T-helper 2 cell treated with Interferon-gamma antibody and Interleukin-4, amounts not matched to agents 5 μg/mL and 100 μg/mL, for 36 hours (primary cell): ENCODE measurements around the gene LITAFD.
"Not testable (repeated sequence)": the region's sequence is repeated elsewhere in the genome, so short reads cannot be mapped to it uniquely, and the experiment has no call there.

Experiments
- DNase-seq: peaks from one replicate; pipeline ENCODE4 v3.0.0; 2021; ENCODE audit warnings: low spot score
- H3K27ac Mint-ChIP-seq: one replicate; pipeline ENCODE4 v1.8.0; 2021; ENCODE audit warnings: mild to moderate bottlenecking, mixed read lengths
- H3K27me3 Mint-ChIP-seq: one replicate; pipeline ENCODE4 v1.8.0; 2021; ENCODE audit warnings: low read depth, mixed read lengths
- H3K36me3 Mint-ChIP-seq: one replicate; pipeline ENCODE4 v1.8.0; 2021; ENCODE audit warnings: low read depth, mixed read lengths
- H3K4me1 Mint-ChIP-seq: one replicate; pipeline ENCODE4 v1.8.0; 2021; ENCODE audit warnings: low read depth, mixed read lengths
- H3K4me3 Mint-ChIP-seq: one replicate; pipeline ENCODE4 v1.8.0; 2022; ENCODE audit warnings: mild to moderate bottlenecking, moderate library complexity, mixed read lengths
- H3K9me3 Mint-ChIP-seq: one replicate; pipeline ENCODE4 v1.8.0; 2021; ENCODE audit warnings: mixed read lengths

LITAFD gene

GRCh38 chr16:8905168-8905762, 23.1 kb downstream of the LITAFD start:
- H3K36me3 Mint-ChIP-seq: peaks cover 75% of the 10 kb centered on the region
- H3K9me3 Mint-ChIP-seq: no peaks in the 10 kb centered on the region
- DNase-seq: no peak
- no peak overlapping the region for H3K27ac Mint-ChIP-seq
- no peak overlapping the region for H3K4me3 Mint-ChIP-seq
- H3K4me1 Mint-ChIP-seq: peaks cover 13% of the 10 kb centered on the region
- no peaks in the 10 kb centered on the region for H3K27me3 Mint-ChIP-seq

GRCh38 chr16:8905795-8906591, 23.8 kb downstream of the LITAFD start:
- H3K36me3 Mint-ChIP-seq: peaks cover 75% of the 10 kb centered on the region

GRCh38 chr16:8907096-8907495, 24.9 kb downstream of the LITAFD start:
- H3K27ac Mint-ChIP-seq: no peak overlapping the region
- peaks cover 25% of the 10 kb centered on the region for H3K4me1 Mint-ChIP-seq
- DNase-seq: no peak
- peaks cover 74% of the 10 kb centered on the region for H3K36me3 Mint-ChIP-seq
- H3K4me3 Mint-ChIP-seq: no peak overlapping the region
- no peaks in the 10 kb centered on the region for H3K9me3 Mint-ChIP-seq
- no peaks in the 10 kb centered on the region for H3K27me3 Mint-ChIP-seq

More at GRCh38 chr16:8905795-8906591, 23.8 kb downstream of the LITAFD start:
- peaks cover 19% of the 10 kb centered on the region for H3K4me1 Mint-ChIP-seq
- DNase-seq: no peak
- H3K4me3 Mint-ChIP-seq: no peak overlapping the region
- no peaks in the 10 kb centered on the region for H3K27me3 Mint-ChIP-seq
- no peaks in the 10 kb centered on the region for H3K9me3 Mint-ChIP-seq
- no peak overlapping the region for H3K27ac Mint-ChIP-seq

- Mint-ChIP-seq H3K9me3 (no peaks in the 10 kb centered on the region), H3K36me3 (peaks cover 76% of the 10 kb centered on the region), H3K27me3 (no peaks in the 10 kb centered on the region), H3K4me3 (no peak overlapping the region), H3K4me1 (peaks cover 32% of the 10 kb centered on the region), H3K27ac (no peak overlapping the region)
- no peak for DNase-seq
Measured at GRCh38 chr16:8908810-8909468, 26.8 kb downstream of the LITAFD start.

- Mint-ChIP-seq H3K36me3 (peaks cover 76% of the 10 kb centered on the region), H3K27ac (peak overlapping the region; percentile 42), H3K27me3 (no peaks in the 10 kb centered on the region), H3K4me1 (peaks cover 43% of the 10 kb centered on the region), H3K4me3 (no peak overlapping the region), H3K9me3 (no peaks in the 10 kb centered on the region)
- no peak for DNase-seq
Measured at GRCh38 chr16:8910811-8911210, 28.7 kb downstream of the LITAFD start.

GRCh38 chr16:8912793-8913192, 30.6 kb downstream of the LITAFD start:
- Mint-ChIP-seq H3K27me3 (no peaks in the 10 kb centered on the region), H3K9me3 (no peaks in the 10 kb centered on the region), H3K36me3 (peaks cover 79% of the 10 kb centered on the region), H3K27ac (peak overlapping the region; percentile 39), H3K4me3 (no peak overlapping the region), H3K4me1 (peaks cover 53% of the 10 kb centered on the region)
- no peak for DNase-seq

GRCh38 chr16:8914098-8914497, 31.9 kb downstream of the LITAFD start:
- H3K4me3 Mint-ChIP-seq: no peak overlapping the region
- H3K4me1 Mint-ChIP-seq: peaks cover 54% of the 10 kb centered on the region
- H3K36me3 Mint-ChIP-seq: peaks cover 77% of the 10 kb centered on the region
- no peak overlapping the region for H3K27ac Mint-ChIP-seq
- no peaks in the 10 kb centered on the region for H3K9me3 Mint-ChIP-seq
- DNase-seq: no peak
- H3K27me3 Mint-ChIP-seq: no peaks in the 10 kb centered on the region

- peak overlapping the region; percentile 5 for H3K27ac Mint-ChIP-seq
- no peaks in the 10 kb centered on the region for H3K27me3 Mint-ChIP-seq
- no peaks in the 10 kb centered on the region for H3K9me3 Mint-ChIP-seq
- peaks cover 62% of the 10 kb centered on the region for H3K4me1 Mint-ChIP-seq
- no peak overlapping the region for H3K4me3 Mint-ChIP-seq
- H3K36me3 Mint-ChIP-seq: peaks cover 77% of the 10 kb centered on the region
- DNase-seq: no peak
Measured at GRCh38 chr16:8915722-8916301, 33.7 kb downstream of the LITAFD start.

GRCh38 chr16:8916541-8917225, 34.5 kb downstream of the LITAFD start:
- no peak overlapping the region for H3K27ac Mint-ChIP-seq
- H3K27me3 Mint-ChIP-seq: no peaks in the 10 kb centered on the region
- peaks cover 63% of the 10 kb centered on the region for H3K4me1 Mint-ChIP-seq
- H3K9me3 Mint-ChIP-seq: no peaks in the 10 kb centered on the region
- DNase-seq: no peak
- peaks cover 77% of the 10 kb centered on the region for H3K36me3 Mint-ChIP-seq
- no peak overlapping the region for H3K4me3 Mint-ChIP-seq

GRCh38 chr16:8917336-8917735, 35.2 kb downstream of the LITAFD start:
- Mint-ChIP-seq H3K36me3 (peaks cover 77% of the 10 kb centered on the region), H3K4me1 (peaks cover 66% of the 10 kb centered on the region)
- not testable (repeated sequence) for H3K9me3 Mint-ChIP-seq, H3K4me3 Mint-ChIP-seq, H3K27ac Mint-ChIP-seq, DNase-seq, H3K27me3 Mint-ChIP-seq

- no peaks in the 10 kb centered on the region for H3K27me3 Mint-ChIP-seq
- peaks cover 71% of the 10 kb centered on the region for H3K36me3 Mint-ChIP-seq
- no peak for DNase-seq
- peak overlapping the region; percentile 58 for H3K27ac Mint-ChIP-seq
- H3K9me3 Mint-ChIP-seq: no peaks in the 10 kb centered on the region
- peak overlapping the region; percentile 74 for H3K4me3 Mint-ChIP-seq
- peaks cover 64% of the 10 kb centered on the region for H3K4me1 Mint-ChIP-seq
Measured at GRCh38 chr16:8919089-8919933, 37.2 kb downstream of the LITAFD start.

- H3K4me3 Mint-ChIP-seq: peak overlapping the region; percentile 74
- no peaks in the 10 kb centered on the region for H3K27me3 Mint-ChIP-seq
- peaks cover 63% of the 10 kb centered on the region for H3K4me1 Mint-ChIP-seq
- no peak for DNase-seq
- H3K9me3 Mint-ChIP-seq: no peaks in the 10 kb centered on the region
- peaks cover 72% of the 10 kb centered on the region for H3K36me3 Mint-ChIP-seq
- H3K27ac Mint-ChIP-seq: peak overlapping the region; percentile 58
Measured at GRCh38 chr16:8919934-8920462, 37.8 kb downstream of the LITAFD start.
